ENCODE data around the gene NUDT3.
"Not testable (repeated sequence)": the region's sequence is repeated elsewhere in the genome, so short reads cannot be mapped to it uniquely, and the experiment has no call there.

The NUDT3 gene

GRCh38 chr6:34412016-34412415 is 19.5 kb upstream of the NUDT3 start:
- Histone ChIP-seq H3K79me2 (ENCODE audit: low read length) (no peaks in the 10 kb centered on the region), H3K27me3 (replicated peaks; ENCODE audit: insufficient read depth, low read length) (no peaks in the 10 kb centered on the region), H3K9me2 (replicated peaks; ENCODE audit: insufficient read depth, low read length) (no peaks in the 10 kb centered on the region), H3K9ac (ENCODE audit: low read length) (no peak overlapping the region), H3K9me3 (replicated peaks; ENCODE audit: insufficient read depth, low read length) (no peaks in the 10 kb centered on the region), H3K27ac (ENCODE audit: low read length) (no peak overlapping the region), H3K4me3 (ENCODE audit: low read length) (no peak overlapping the region), H3K36me3 (replicated peaks; ENCODE audit: insufficient read depth, low read length) (peaks cover 3% of the 10 kb centered on the region; the same call in 1 of the 2 replicates), H2AFZ (ENCODE audit: low read length) (no peak overlapping the region), H3K4me1 (ENCODE audit: low read length) (no peaks in the 10 kb centered on the region), H4K20me1 (ENCODE audit: insufficient read depth, low read length) (peaks cover 7% of the 10 kb centered on the region; the same call in 1 of the 2 replicates), H3F3A (ENCODE audit: insufficient read depth, low read length) (peaks cover 19% of the 10 kb centered on the region), H3K4me2 (ENCODE audit: low read depth, low read length) (no peak overlapping the region)
- no peak for DNase-seq
- TF ChIP-seq EZH2phosphoT487 (IDR thresholded peaks at IDR 0.05; ENCODE audit: low read length) (no peak), EZH2 (optimal IDR thresholded peaks at IDR 0.05; ENCODE audit: low read depth, low read length) (no peak)
- TF ChIP-seq, protein P1, sequence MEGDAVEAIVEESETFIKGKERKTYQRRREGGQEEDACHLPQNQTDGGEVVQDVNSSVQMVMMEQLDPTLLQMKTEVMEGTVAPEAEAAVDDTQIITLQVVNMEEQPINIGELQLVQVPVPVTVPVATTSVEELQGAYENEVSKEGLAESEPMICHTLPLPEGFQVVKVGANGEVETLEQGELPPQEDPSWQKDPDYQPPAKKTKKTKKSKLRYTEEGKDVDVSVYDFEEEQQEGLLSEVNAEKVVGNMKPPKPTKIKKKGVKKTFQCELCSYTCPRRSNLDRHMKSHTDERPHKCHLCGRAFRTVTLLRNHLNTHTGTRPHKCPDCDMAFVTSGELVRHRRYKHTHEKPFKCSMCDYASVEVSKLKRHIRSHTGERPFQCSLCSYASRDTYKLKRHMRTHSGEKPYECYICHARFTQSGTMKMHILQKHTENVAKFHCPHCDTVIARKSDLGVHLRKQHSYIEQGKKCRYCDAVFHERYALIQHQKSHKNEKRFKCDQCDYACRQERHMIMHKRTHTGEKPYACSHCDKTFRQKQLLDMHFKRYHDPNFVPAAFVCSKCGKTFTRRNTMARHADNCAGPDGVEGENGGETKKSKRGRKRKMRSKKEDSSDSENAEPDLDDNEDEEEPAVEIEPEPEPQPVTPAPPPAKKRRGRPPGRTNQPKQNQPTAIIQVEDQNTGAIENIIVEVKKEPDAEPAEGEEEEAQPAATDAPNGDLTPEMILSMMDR (IDR thresholded peaks at IDR 0.05; ENCODE audit: low read length), result no peak

GRCh38 chr6:34407915-34408314 is 15.4 kb upstream of the NUDT3 start:
- H3K27ac ChIP-seq (ENCODE audit: low read length); H2AFZ ChIP-seq (ENCODE audit: low read length); H3K4me1 ChIP-seq (ENCODE audit: low read length); H3K79me2 ChIP-seq (ENCODE audit: low read length); H4K20me1 ChIP-seq (ENCODE audit: insufficient read depth, low read length); DNase-seq; H3K27me3 ChIP-seq (replicated peaks; ENCODE audit: insufficient read depth, low read length); H3K36me3 ChIP-seq (replicated peaks; ENCODE audit: insufficient read depth, low read length); H3K9me2 ChIP-seq (replicated peaks; ENCODE audit: insufficient read depth, low read length); H3K4me2 ChIP-seq (ENCODE audit: low read depth, low read length); H3K9ac ChIP-seq (ENCODE audit: low read length); H3K9me3 ChIP-seq (replicated peaks; ENCODE audit: insufficient read depth, low read length); H3K4me3 ChIP-seq (ENCODE audit: low read length); H3F3A ChIP-seq (ENCODE audit: insufficient read depth, low read length): not testable (repeated sequence)

GRCh38 chr6:34396518-34396917 is 4.0 kb upstream of the NUDT3 start:
- Histone ChIP-seq H3K4me2 (ENCODE audit: low read depth, low read length) (no peak overlapping the region), H3K4me3 (ENCODE audit: low read length) (no peak overlapping the region)
- TF ChIP-seq, protein P1 (IDR thresholded peaks at IDR 0.05; ENCODE audit: low read length), result no peak
- TF ChIP-seq EZH2phosphoT487 (IDR thresholded peaks at IDR 0.05; ENCODE audit: low read length) (no peak), EZH2 (optimal IDR thresholded peaks at IDR 0.05; ENCODE audit: low read depth, low read length) (no peak)

GRCh38 chr6:34393966-34394305 is 1.5 kb upstream of the NUDT3 start:
- no peak overlapping the region for H3K4me2 ChIP-seq (ENCODE audit: low read depth, low read length)
- H3K4me3 ChIP-seq (ENCODE audit: low read length), result no peak overlapping the region
- no peaks in the 10 kb centered on the region for H3K36me3 ChIP-seq (replicated peaks; ENCODE audit: insufficient read depth, low read length)

More at GRCh38 chr6:34396518-34396917, 4.0 kb upstream of the NUDT3 start:
- Histone ChIP-seq H3K9ac (ENCODE audit: low read length) (no peak overlapping the region), H3K36me3 (replicated peaks; ENCODE audit: insufficient read depth, low read length) (no peaks in the 10 kb centered on the region), H4K20me1 (ENCODE audit: insufficient read depth, low read length) (no peaks in the 10 kb centered on the region), H3K4me1 (ENCODE audit: low read length) (0 out of 2 replicates have a peak, but pooled peaks cover 4% of the 10 kb centered on the region), H2AFZ (ENCODE audit: low read length) (no peak overlapping the region), H3K79me2 (ENCODE audit: low read length) (peaks cover 13% of the 10 kb centered on the region), H3K27ac (ENCODE audit: low read length) (no peak overlapping the region), H3K9me3 (replicated peaks; ENCODE audit: insufficient read depth, low read length) (no peaks in the 10 kb centered on the region), H3K27me3 (replicated peaks; ENCODE audit: insufficient read depth, low read length) (no peaks in the 10 kb centered on the region), H3K9me2 (replicated peaks; ENCODE audit: insufficient read depth, low read length) (no peaks in the 10 kb centered on the region), H3F3A (ENCODE audit: insufficient read depth, low read length) (no peaks in the 10 kb centered on the region)
- no peak for DNase-seq

More at GRCh38 chr6:34393966-34394305, 1.5 kb upstream of the NUDT3 start:
- no peaks in the 10 kb centered on the region for H3K9me3 ChIP-seq (replicated peaks; ENCODE audit: insufficient read depth, low read length)
- H3F3A ChIP-seq (ENCODE audit: insufficient read depth, low read length), result no peaks in the 10 kb centered on the region
- no peak for DNase-seq
- no peak overlapping the region for H2AFZ ChIP-seq (ENCODE audit: low read length)
- no peak overlapping the region for H3K27ac ChIP-seq (ENCODE audit: low read length)
- peaks cover 38% of the 10 kb centered on the region for H3K79me2 ChIP-seq (ENCODE audit: low read length)
- no peaks in the 10 kb centered on the region for H3K27me3 ChIP-seq (replicated peaks; ENCODE audit: insufficient read depth, low read length)
- no peak overlapping the region for H3K9ac ChIP-seq (ENCODE audit: low read length)
- H3K4me1 ChIP-seq (ENCODE audit: low read length), result peaks cover 10% of the 10 kb centered on the region; the same call in 1 of the 2 replicates
- no peaks in the 10 kb centered on the region for H3K9me2 ChIP-seq (replicated peaks; ENCODE audit: insufficient read depth, low read length)
- TF ChIP-seq EZH2 (optimal IDR thresholded peaks at IDR 0.05; ENCODE audit: low read depth, low read length) (no peak), EZH2phosphoT487 (IDR thresholded peaks at IDR 0.05; ENCODE audit: low read length) (no peak)
- TF ChIP-seq, protein P1 (IDR thresholded peaks at IDR 0.05; ENCODE audit: low read length), result no peak
- H4K20me1 ChIP-seq (ENCODE audit: insufficient read depth, low read length), result peaks cover under 1% of the 10 kb centered on the region; the same call in 1 of the 2 replicates
